ENCODE data around the gene RAB18.

RAB18 gene

DNA sequence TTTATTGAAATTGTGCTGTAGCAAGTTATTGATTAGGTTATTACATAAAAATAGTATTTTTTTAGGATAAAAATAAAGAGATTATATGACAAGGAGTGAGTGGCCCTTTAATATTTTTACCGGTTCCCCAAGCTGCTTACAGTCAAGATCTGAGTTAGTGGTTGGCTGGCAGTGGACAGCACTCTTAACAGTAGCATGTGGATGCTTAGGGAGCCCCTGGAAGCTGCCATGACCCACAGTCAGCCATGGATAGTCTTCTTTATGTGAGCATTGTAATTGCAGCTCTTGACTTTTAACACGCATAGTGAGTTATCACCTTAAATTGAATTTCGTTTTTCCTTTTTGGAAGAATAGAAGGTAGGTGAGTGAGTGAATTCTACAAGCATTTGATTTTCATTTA is 22.1 kb downstream of the RAB18 start:
- TF ChIP-seq, protein P1, sequence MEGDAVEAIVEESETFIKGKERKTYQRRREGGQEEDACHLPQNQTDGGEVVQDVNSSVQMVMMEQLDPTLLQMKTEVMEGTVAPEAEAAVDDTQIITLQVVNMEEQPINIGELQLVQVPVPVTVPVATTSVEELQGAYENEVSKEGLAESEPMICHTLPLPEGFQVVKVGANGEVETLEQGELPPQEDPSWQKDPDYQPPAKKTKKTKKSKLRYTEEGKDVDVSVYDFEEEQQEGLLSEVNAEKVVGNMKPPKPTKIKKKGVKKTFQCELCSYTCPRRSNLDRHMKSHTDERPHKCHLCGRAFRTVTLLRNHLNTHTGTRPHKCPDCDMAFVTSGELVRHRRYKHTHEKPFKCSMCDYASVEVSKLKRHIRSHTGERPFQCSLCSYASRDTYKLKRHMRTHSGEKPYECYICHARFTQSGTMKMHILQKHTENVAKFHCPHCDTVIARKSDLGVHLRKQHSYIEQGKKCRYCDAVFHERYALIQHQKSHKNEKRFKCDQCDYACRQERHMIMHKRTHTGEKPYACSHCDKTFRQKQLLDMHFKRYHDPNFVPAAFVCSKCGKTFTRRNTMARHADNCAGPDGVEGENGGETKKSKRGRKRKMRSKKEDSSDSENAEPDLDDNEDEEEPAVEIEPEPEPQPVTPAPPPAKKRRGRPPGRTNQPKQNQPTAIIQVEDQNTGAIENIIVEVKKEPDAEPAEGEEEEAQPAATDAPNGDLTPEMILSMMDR (conservative IDR thresholded peaks at IDR 0.05; ENCODE audit: low read depth, low read length), result no peak
- peak overlapping the region; percentile 82; the same call in 1 of the 2 replicates for H3K27ac ChIP-seq
- no peaks in the 10 kb centered on the region for H3K36me3 ChIP-seq (ENCODE audit: insufficient read depth)
- H3K4me2 ChIP-seq, result peak overlapping the region; percentile 71; the same call in 1 of the 2 replicates
- peaks cover 57% of the 10 kb centered on the region for H3K79me2 ChIP-seq (ENCODE audit: insufficient read depth, low read depth)
- peaks cover 87% of the 10 kb centered on the region for H3K4me1 ChIP-seq (ENCODE audit: low read depth, poor library complexity, severe bottlenecking)
- no peak overlapping the region for H3K9ac ChIP-seq
- H3K27me3 ChIP-seq (ENCODE audit: insufficient read depth, low read depth), result no peaks in the 10 kb centered on the region
- H2AFZ ChIP-seq (ENCODE audit: low read depth), result no peak overlapping the region
- H4K20me1 ChIP-seq (ENCODE audit: insufficient read depth), result no peaks in the 10 kb centered on the region
- no peak overlapping the region for H3K4me3 ChIP-seq (IDR thresholded peaks at IDR 0.05; ENCODE audit: insufficient read depth, low read depth, low read length)

DNA sequence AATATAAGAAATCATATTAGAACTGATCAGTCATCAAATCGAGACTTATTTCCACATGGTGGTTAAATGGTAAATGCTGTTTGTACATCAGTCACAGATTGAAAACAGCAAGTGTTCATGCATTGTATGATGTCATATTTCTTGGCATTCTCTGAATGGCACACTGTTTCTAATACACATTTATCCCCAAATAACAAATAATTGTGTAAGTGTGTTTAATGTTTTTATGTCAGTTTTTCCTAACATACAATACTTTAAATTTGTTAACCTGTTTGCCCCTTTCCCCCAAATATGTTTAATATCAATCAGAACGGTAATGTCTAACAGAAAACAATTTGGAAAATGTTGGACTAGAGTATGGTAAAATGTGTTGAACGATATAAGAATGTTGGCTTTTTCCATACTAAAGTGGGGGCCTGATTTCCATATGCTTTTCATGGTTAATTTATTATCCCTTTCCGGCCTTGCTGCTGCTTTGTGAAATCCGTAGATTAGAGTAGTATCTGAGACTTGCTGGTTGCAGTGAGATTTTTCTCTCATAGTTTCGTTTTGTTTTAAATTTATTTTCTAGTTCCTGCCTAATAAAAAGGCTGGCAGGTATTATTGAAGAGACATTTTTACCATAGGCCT is 23.7 kb downstream of the RAB18 start:
- Histone ChIP-seq H3K27ac (no peak overlapping the region), H3K4me3 (IDR thresholded peaks at IDR 0.05; ENCODE audit: insufficient read depth, low read depth, low read length) (no peak overlapping the region), H3K79me2 (ENCODE audit: insufficient read depth, low read depth) (peaks cover 48% of the 10 kb centered on the region), H2AFZ (ENCODE audit: low read depth) (no peak overlapping the region), H3K36me3 (ENCODE audit: insufficient read depth) (no peaks in the 10 kb centered on the region), H4K20me1 (ENCODE audit: insufficient read depth) (no peaks in the 10 kb centered on the region), H3K4me2 (no peak overlapping the region), H3K4me1 (ENCODE audit: low read depth, poor library complexity, severe bottlenecking) (peaks cover 75% of the 10 kb centered on the region), H3K9ac (no peak overlapping the region), H3K27me3 (ENCODE audit: insufficient read depth, low read depth) (no peaks in the 10 kb centered on the region)
- TF ChIP-seq, protein P1 (conservative IDR thresholded peaks at IDR 0.05; ENCODE audit: low read depth, low read length), result no peak

DNA sequence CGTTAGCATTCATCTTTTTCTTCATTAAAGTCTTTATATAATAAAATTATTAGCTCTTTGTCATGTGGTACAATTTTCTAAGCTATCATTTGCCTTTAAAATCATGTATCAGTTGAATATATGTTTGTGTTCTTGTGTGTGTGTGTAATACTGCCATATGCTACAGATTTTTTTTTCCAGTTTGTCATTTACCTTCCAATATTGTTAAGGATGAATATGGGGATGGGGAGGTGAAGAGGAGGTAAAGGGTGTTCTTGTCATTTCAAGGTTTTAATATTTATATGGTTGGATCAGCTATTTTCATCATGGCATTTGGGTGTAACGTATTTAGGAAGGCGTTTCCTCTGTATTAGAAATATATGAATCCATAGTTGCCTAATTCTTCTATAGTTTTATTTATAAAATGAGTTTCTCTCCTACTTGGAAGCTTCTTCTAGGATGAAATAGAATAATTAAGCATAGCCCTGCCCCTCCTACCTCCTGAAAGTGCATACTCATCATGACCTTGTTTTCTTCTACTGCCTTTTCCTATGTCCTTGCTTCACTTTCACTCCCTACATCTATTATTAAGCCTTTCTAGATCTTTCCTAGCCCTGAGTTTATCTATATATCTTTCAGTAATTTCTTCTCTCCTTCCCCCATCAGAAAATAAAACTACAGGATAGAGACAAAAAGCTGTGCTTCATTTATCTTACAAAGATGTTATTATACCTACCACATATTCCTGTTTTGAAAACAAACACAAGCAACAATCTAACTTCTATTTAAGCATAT is 25.1 kb downstream of the RAB18 start:
- Histone ChIP-seq H3K9ac (no peak overlapping the region), H3K27ac (0 out of 2 replicates have a peak overlapping the region, but pooled peaks have one; percentile 2), H3K4me1 (ENCODE audit: low read depth, poor library complexity, severe bottlenecking) (peaks cover 61% of the 10 kb centered on the region), H3K36me3 (ENCODE audit: insufficient read depth) (no peaks in the 10 kb centered on the region), H4K20me1 (ENCODE audit: insufficient read depth) (no peaks in the 10 kb centered on the region), H3K4me2 (peak overlapping the region; percentile 22), H2AFZ (ENCODE audit: low read depth) (no peak overlapping the region), H3K27me3 (ENCODE audit: insufficient read depth, low read depth) (no peaks in the 10 kb centered on the region), H3K4me3 (IDR thresholded peaks at IDR 0.05; ENCODE audit: insufficient read depth, low read depth, low read length) (no peak overlapping the region), H3K79me2 (ENCODE audit: insufficient read depth, low read depth) (peaks cover 46% of the 10 kb centered on the region; the same call in 1 of the 2 replicates)
- TF ChIP-seq, protein P1 (conservative IDR thresholded peaks at IDR 0.05; ENCODE audit: low read depth, low read length), result no peak

DNA sequence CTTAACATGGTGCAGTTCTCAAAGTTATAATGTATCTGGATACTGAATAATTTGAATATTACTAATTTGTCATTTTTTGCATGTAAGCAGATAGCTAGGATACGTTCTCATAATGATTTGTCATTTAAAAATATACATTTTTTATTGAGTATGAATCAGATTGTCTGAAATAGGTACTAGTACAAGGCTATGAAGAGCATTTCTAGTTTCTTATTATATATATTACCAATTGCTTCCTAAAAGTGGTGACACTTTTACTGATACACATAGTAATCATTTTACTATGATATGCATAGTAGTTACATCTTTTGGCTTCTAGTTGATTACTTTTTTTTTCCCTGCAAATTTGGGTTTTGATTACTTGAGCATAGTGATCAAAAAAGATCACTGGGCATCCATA is 26.4 kb downstream of the RAB18 start:
- Histone ChIP-seq H3K4me2 (no peak overlapping the region; the same call in 1 of the 2 replicates), H3K4me1 (ENCODE audit: low read depth, poor library complexity, severe bottlenecking) (peaks cover 48% of the 10 kb centered on the region), H3K9ac (no peak overlapping the region), H3K27ac (no peak overlapping the region), H3K36me3 (ENCODE audit: insufficient read depth) (no peaks in the 10 kb centered on the region), H3K79me2 (ENCODE audit: insufficient read depth, low read depth) (peaks cover 39% of the 10 kb centered on the region; the same call in 1 of the 2 replicates), H3K27me3 (ENCODE audit: insufficient read depth, low read depth) (no peaks in the 10 kb centered on the region), H4K20me1 (ENCODE audit: insufficient read depth) (no peaks in the 10 kb centered on the region), H2AFZ (ENCODE audit: low read depth) (no peak overlapping the region), H3K4me3 (IDR thresholded peaks at IDR 0.05; ENCODE audit: insufficient read depth, low read depth, low read length) (no peak overlapping the region)
- TF ChIP-seq, protein P1 (conservative IDR thresholded peaks at IDR 0.05; ENCODE audit: low read depth, low read length), result no peak
